ENCODE results near the gene MPO.

- TF ChIP-seq CTCF (IDR thresholded peaks at IDR 0.05) (no peak), POLR2A (IDR thresholded peaks at IDR 0.05) (no peak), EP300 (IDR thresholded peaks at IDR 0.05) (no peak), POLR2AphosphoS5 (IDR thresholded peaks at IDR 0.05) (no peak)
Observed at GRCh38 chr17:58310511-58311428, 30.0 kb upstream of the MPO start.
